Femur (tissue), 1 donor: ENCODE data around the gene RAB14.
"Not testable (repeated sequence)": the region's sequence is repeated elsewhere in the genome, so short reads cannot be mapped to it uniquely, and the experiment has no call there.

Source experiments
- DNase-seq: peaks from one replicate; pipeline ENCODE4 v3.0.0-alpha.2; 2017

The RAB14 gene

GRCh38 chr9:121189006-121189405 is 12.7 kb downstream of the RAB14 start:
- no peak for DNase-seq

GRCh38 chr9:121187636-121188305 is 13.9 kb downstream of the RAB14 start:
- DNase-seq = no peak

GRCh38 chr9:121185774-121186403 is 15.8 kb downstream of the RAB14 start:
- no peak for DNase-seq

GRCh38 chr9:121185178-121185745 is 16.4 kb downstream of the RAB14 start:
- DNase-seq = no peak

- no peak for DNase-seq
Measured at GRCh38 chr9:121184463-121184862, 17.2 kb downstream of the RAB14 start.

GRCh38 chr9:121183666-121184423 is 17.8 kb downstream of the RAB14 start:
- no peak for DNase-seq

- no peak for DNase-seq
Measured at GRCh38 chr9:121182989-121183388, 18.7 kb downstream of the RAB14 start.

GRCh38 chr9:121182101-121182836 is 19.4 kb downstream of the RAB14 start:
- DNase-seq = no peak

- DNase-seq = no peak
Measured at GRCh38 chr9:121179930-121180681, 21.6 kb downstream of the RAB14 start.

- DNase-seq = not testable (repeated sequence)
Measured at GRCh38 chr9:121179373-121179721, 22.3 kb downstream of the RAB14 start.

- DNase-seq = no peak
Measured at GRCh38 chr9:121178676-121179372, 22.8 kb downstream of the RAB14 start.

- DNase-seq = no peak
Measured at GRCh38 chr9:121173501-121173900, 28.2 kb downstream of the RAB14 start.

- no peak for DNase-seq
Measured at GRCh38 chr9:121172726-121173487, 28.8 kb downstream of the RAB14 start.

GRCh38 chr9:121171236-121171635 is 30.4 kb downstream of the RAB14 start:
- no peak for DNase-seq

GRCh38 chr9:121169094-121169601 is 32.5 kb downstream of the RAB14 start:
- no peak for DNase-seq

- DNase-seq = no peak
Measured at GRCh38 chr9:121168052-121168451, 33.6 kb downstream of the RAB14 start.

GRCh38 chr9:121160025-121160424 is 41.6 kb downstream of the RAB14 start:
- no peak for DNase-seq

GRCh38 chr9:121157939-121158338 is 43.7 kb downstream of the RAB14 start:
- DNase-seq = no peak

- no peak for DNase-seq
Measured at GRCh38 chr9:121156263-121156731, 45.4 kb downstream of the RAB14 start.

GRCh38 chr9:121154782-121155181 is 46.9 kb downstream of the RAB14 start:
- no peak for DNase-seq
